H1 (cell line): ENCODE results near the gene SH3D19. TPM values are rescaled to one million over a fixed set of nuclear protein-coding genes. Genes with fewer than 3 reads are reported as not detected.

Experiments
- CTCF ChIA-PET: fragments of 300-600 bp; sonication (Branson Sonifier 250); formaldehyde crosslinking; loops from one replicate; lab custom pipeline; 2021; ENCODE audit not compliant: partially characterized antibody; lab: Charles Lee
- POLR2A ChIA-PET: fragments of 300-600 bp; sonication (Branson Sonifier 250); formaldehyde crosslinking; loops from one replicate; lab custom pipeline; 2021; ENCODE audit warnings: inconsistent platforms; ENCODE audit not compliant: partially characterized antibody; lab: Charles Lee
- DNase-seq, 2 experiments: peaks; one replicate each; pipeline versions ENCODE4 v3.0.0 to v3.0.0-alpha.2; 2010 to 2022; ENCODE audit warnings: low spot score in 2 of 2, low read depth in 1 of 2, mixed read lengths in 1 of 2
- FAIRE-seq: peaks from 2 replicates; lab custom pipeline; 2011; peaks lifted over from hg19 to GRCh38; lab: Jason Lieb, UNC
- H2AFZ ChIP-seq: 2 replicates; pipeline ENCODE4 v1.8.1; 2012; ENCODE audit warnings: low read length, inconsistent platforms
- H2AK5ac ChIP-seq: 2 replicates; pipeline ENCODE4 v1.6.1; 2013; ENCODE audit warnings: low read depth, low read length
- H2BK120ac ChIP-seq: replicated peaks from 2 replicates; pipeline ENCODE3; 2013; ENCODE audit warnings: low read depth, low read length, inconsistent platforms
- H2BK12ac ChIP-seq: 2 replicates; pipeline ENCODE4 v1.6.1; 2013; ENCODE audit warnings: low read depth, low read length
- H2BK15ac ChIP-seq: 2 replicates; pipeline ENCODE4 v1.6.1; 2013; ENCODE audit warnings: low read length
- H2BK20ac ChIP-seq: 2 replicates; pipeline ENCODE4 v1.6.1; 2013; ENCODE audit warnings: low read length
- H2BK5ac ChIP-seq: 2 replicates; pipeline ENCODE4 v1.6.1; 2013; ENCODE audit warnings: low read depth, low read length
- H3K14ac ChIP-seq: 2 replicates; pipeline ENCODE4 v1.6.1; 2013; ENCODE audit warnings: inconsistent platforms; ENCODE audit not compliant: insufficient read length
- H3K18ac ChIP-seq: 2 replicates; pipeline ENCODE4 v1.6.1; 2013; ENCODE audit warnings: low read length; ENCODE audit errors: extremely low read depth
- H3K23ac ChIP-seq: 2 replicates; pipeline ENCODE4 v1.6.1; 2013; ENCODE audit warnings: inconsistent platforms; ENCODE audit not compliant: insufficient read length
- H3K23me2 ChIP-seq: 2 replicates; pipeline ENCODE4 v1.6.1; 2013; ENCODE audit warnings: low read depth, low read length
- H3K27ac ChIP-seq: 2 replicates; pipeline ENCODE4 v1.6.1; 2011; ENCODE audit warnings: low read depth, low read length, inconsistent platforms
- H3K27me3 ChIP-seq, 4 experiments: replicated peaks in 1 of 4; 1 replicate in 1 of 4; 2 replicates in 3 of 4; pipeline versions ENCODE4 v1.6.1 to v1.8.1; 2011 to 2013; ENCODE audit warnings: low read length in 3 of 4, mild to moderate bottlenecking in 3 of 4, inconsistent platforms in 2 of 4, mixed read lengths in 2 of 4, moderate library complexity in 1 of 4; ENCODE audit not compliant: control insufficient read depth in 3 of 4, insufficient read depth in 3 of 4; ENCODE audit errors: extremely low read depth in 1 of 4
- H3K36me3 ChIP-seq, 4 experiments: 2 replicates each; pipeline versions ENCODE4 v1.6.1 to v1.8.1; 2011 to 2013; ENCODE audit warnings: mild to moderate bottlenecking in 4 of 4, low read length in 3 of 4, moderate library complexity in 2 of 4, control low read depth in 1 of 4, inconsistent platforms in 1 of 4; ENCODE audit not compliant: insufficient read depth in 4 of 4, control insufficient read depth in 2 of 4
- H3K4ac ChIP-seq: replicated peaks from 2 replicates; pipeline ENCODE3; 2013; ENCODE audit warnings: low read length, low read depth, mixed read lengths, inconsistent platforms; ENCODE audit not compliant: insufficient read length
- H3K4me1 ChIP-seq, 4 experiments: replicated peaks in 1 of 4; 1 replicate in 1 of 4; 2 replicates in 3 of 4; pipeline versions ENCODE4 v1.6.1 to v1.8.1; 2011 to 2013; ENCODE audit warnings: low read length in 3 of 4, inconsistent platforms in 2 of 4, mixed read lengths in 1 of 4; ENCODE audit not compliant: insufficient read depth in 4 of 4, control insufficient read depth in 3 of 4
- H3K4me2 ChIP-seq, 2 experiments: 2 replicates each; pipeline versions ENCODE4 v1.6.1 to v1.8.1; 2011 to 2013; ENCODE audit warnings: low read depth in 2 of 2, low read length in 2 of 2, control low read depth in 1 of 2, inconsistent platforms in 1 of 2, mild to moderate bottlenecking in 1 of 2; ENCODE audit not compliant: insufficient read depth in 1 of 2
- H3K4me3 ChIP-seq, 4 experiments: fragments of 200-600, 300-600 bp in 1 of 4; sonication (generic), shearing (Covaris generic), sonication (Bioruptor Twin) in 1 of 4; 2 replicates each; pipeline versions ENCODE4 v1.5.1 to v1.8.1; 2011 to 2016; ENCODE audit warnings: low read length in 4 of 4, low read depth in 3 of 4, control low read depth in 2 of 4, inconsistent platforms in 2 of 4, mild to moderate bottlenecking in 2 of 4, mixed read lengths in 1 of 4, moderate library complexity in 1 of 4; ENCODE audit not compliant: insufficient read depth in 2 of 4; ENCODE audit errors: extremely low read depth in 1 of 4
- H3K56ac ChIP-seq: replicated peaks from 2 replicates; pipeline ENCODE3; 2013; ENCODE audit warnings: low read depth, mild to moderate bottlenecking, mixed read lengths, low read length, inconsistent platforms; ENCODE audit not compliant: insufficient read length
- H3K79me1 ChIP-seq: 2 replicates; pipeline ENCODE4 v1.6.1; 2013; ENCODE audit warnings: low read depth, low read length, control low read depth
- H3K79me2 ChIP-seq, 2 experiments: 2 replicates each; pipeline versions ENCODE4 v1.6.1 to v1.8.1; 2012 to 2013; ENCODE audit warnings: low read length in 2 of 2, mild to moderate bottlenecking in 2 of 2, inconsistent platforms in 1 of 2; ENCODE audit not compliant: insufficient read depth in 2 of 2, control insufficient read depth in 1 of 2
- H3K9ac ChIP-seq, 4 experiments: replicated peaks in 1 of 4; 1 replicate in 1 of 4; 2 replicates in 3 of 4; pipeline versions ENCODE4 v1.6.1 to v1.8.1; 2011 to 2013; ENCODE audit warnings: low read depth in 3 of 4, low read length in 3 of 4, control low read depth in 2 of 4, mild to moderate bottlenecking in 2 of 4, moderate library complexity in 2 of 4, inconsistent platforms in 1 of 4; ENCODE audit errors: extremely low read depth in 1 of 4
- H3K9me3 ChIP-seq, 2 experiments: 2 replicates each; pipeline versions ENCODE4 v1.6.1 to v1.8.1; 2012 to 2013; ENCODE audit warnings: mild to moderate bottlenecking in 2 of 2, moderate library complexity in 2 of 2, control low read depth in 1 of 2, inconsistent platforms in 1 of 2, low read depth in 1 of 2, low read length in 1 of 2, mixed read lengths in 1 of 2; ENCODE audit not compliant: insufficient read depth in 2 of 2
- H4K20me1 ChIP-seq, 2 experiments: replicated peaks in 1 of 2; 2 replicates each; pipeline versions ENCODE3 to v1.8.1; 2011 to 2013; ENCODE audit warnings: inconsistent platforms in 2 of 2, low read length in 2 of 2, mild to moderate bottlenecking in 1 of 2; ENCODE audit not compliant: insufficient read depth in 2 of 2, control insufficient read depth in 1 of 2
- H4K5ac ChIP-seq: 2 replicates; pipeline ENCODE4 v1.6.1; 2013; ENCODE audit warnings: low read length, low read depth, mixed read lengths, inconsistent platforms; ENCODE audit not compliant: insufficient read length
- H4K8ac ChIP-seq: 2 replicates; pipeline ENCODE4 v1.8.0; 2013; ENCODE audit warnings: mild to moderate bottlenecking, moderate library complexity, low read length, inconsistent platforms; ENCODE audit not compliant: insufficient read depth; ENCODE audit errors: extremely low read depth
- H4K91ac ChIP-seq: replicated peaks from 2 replicates; pipeline ENCODE3; 2013; ENCODE audit warnings: low read length, mixed read lengths, inconsistent platforms; ENCODE audit not compliant: insufficient read length
- CBX5 ChIP-seq: fragments of 300-800, 300-1000 bp; sonication (generic); IDR thresholded peaks from 2 replicates; pipeline ENCODE4 v1.7.1; 2016; ENCODE audit warnings: antibody characterized with exemption, low read length, low read depth
- CREB1 ChIP-seq: IDR thresholded peaks from 2 replicates; pipeline ENCODE4 v1.6.1; 2012; ENCODE audit warnings: inconsistent platforms
- GTF2F1 ChIP-seq: IDR thresholded peaks from 2 replicates; pipeline ENCODE4 v1.6.1; 2012; ENCODE audit warnings: low read depth, low read length, improper control_type of control experiment, borderline replicate concordance
- KDM1A ChIP-seq: fragments of 200-600, 300-600 bp; sonication (generic); IDR thresholded peaks from 2 replicates; pipeline ENCODE4 v1.7.1; 2016; ENCODE audit warnings: mild to moderate bottlenecking, low read length, borderline replicate concordance
- PHF8 ChIP-seq: fragments of 200-600 bp; sonication (generic); conservative IDR thresholded peaks from 2 replicates; pipeline ENCODE4 v1.7.1; 2012; ENCODE audit warnings: low read depth, mild to moderate bottlenecking, inconsistent platforms, low read length, moderate library complexity
- RAD21 ChIP-seq, 2 experiments: IDR thresholded peaks in 1 of 2; conservative IDR thresholded peaks in 1 of 2; 2 replicates each; pipeline ENCODE4 v1.6.1; 2011; ENCODE audit warnings: low read depth in 2 of 2, low read length in 2 of 2, improper control_type of control experiment in 1 of 2, inconsistent platforms in 1 of 2, mild to moderate bottlenecking in 1 of 2, moderate library complexity in 1 of 2
- SIX5 ChIP-seq: IDR thresholded peaks from 2 replicates; pipeline ENCODE4 v1.6.1; 2011; ENCODE audit warnings: mild to moderate bottlenecking, low read depth, low read length
- SRF ChIP-seq: IDR thresholded peaks from 2 replicates; pipeline ENCODE4 v1.6.1; 2011; ENCODE audit warnings: mild to moderate bottlenecking, low read depth, low read length, moderate library complexity
- TAF1 ChIP-seq: IDR thresholded peaks from 2 replicates; pipeline ENCODE4 v1.6.1; 2011; ENCODE audit warnings: mild to moderate bottlenecking, low read depth, low read length
- TCF12 ChIP-seq: IDR thresholded peaks from 2 replicates; pipeline ENCODE4 v1.6.1; 2011; ENCODE audit warnings: low read depth, mild to moderate bottlenecking, low read length
- TEAD4 ChIP-seq: IDR thresholded peaks from 2 replicates; pipeline ENCODE4 v1.6.1; 2012; ENCODE audit warnings: low read depth, low read length, inconsistent platforms, mixed read lengths
- WGBS, 2 experiments: shearing (Covaris generic) in 1 of 2; methylation state at CpG; one replicate each; pipeline versions ENCODE4 v1.1.6 to v1.1.7; 2013 to 2015; ENCODE audit warnings: low lambda C conversion rate in 2 of 2, mixed read lengths in 2 of 2, inconsistent platforms in 1 of 2, low coverage in 1 of 2, missing lambda C conversion rate in 1 of 2; ENCODE audit not compliant: insufficient replicate concordance in 2 of 2, insufficient coverage in 1 of 2, insufficient read length in 1 of 2; ENCODE audit errors: extremely low coverage in 1 of 2, missing lambda C conversion rate in 1 of 2; 5-methylcytosine and 5-hydroxymethylcytosine counted together
- polyA plus RNA-seq, 7 experiments: library from polyadenylated mRNA; depleted of rRNA in 3 of 7; stranded (reverse) in 5 of 7; unstranded in 2 of 7; fragments of >200 nt in 5 of 7; fragments of 200-250 nt in 2 of 7; gene quantifications; 1 replicate in 5 of 7; 2 replicates in 1 of 7; 4 replicates in 1 of 7; pipeline versions ENCODE4 v1.2.1 to v1.2.3, GENCODE V29; 2011 to 2013; ENCODE audit warnings: missing spikeins in 2 of 7, mixed read lengths in 2 of 7
- total RNA-seq: library from RNA; stranded (reverse); fragmentation: NEBNext Ultra II Directional; extraction: Animal tissue kit (Norgen Biotek cat#: 25700); gene quantifications from 2 replicates; pipeline ENCODE4 v1.2.1, GENCODE V29; 2021
- TF ChIP-seq, protein P1 (sequence below): IDR thresholded peaks from 2 replicates; pipeline ENCODE4 v1.6.1; 2011; ENCODE audit warnings: low read depth, mild to moderate bottlenecking, low read length; ENCODE audit not compliant: insufficient read depth

SH3D19 gene
- total and polyA plus RNA-seq, 2 of the 8 experiments (the other 6 are each of a cell fraction or from before 2014, with no cell fraction given) = 11.7 to 51.3 TPM

DNA sequence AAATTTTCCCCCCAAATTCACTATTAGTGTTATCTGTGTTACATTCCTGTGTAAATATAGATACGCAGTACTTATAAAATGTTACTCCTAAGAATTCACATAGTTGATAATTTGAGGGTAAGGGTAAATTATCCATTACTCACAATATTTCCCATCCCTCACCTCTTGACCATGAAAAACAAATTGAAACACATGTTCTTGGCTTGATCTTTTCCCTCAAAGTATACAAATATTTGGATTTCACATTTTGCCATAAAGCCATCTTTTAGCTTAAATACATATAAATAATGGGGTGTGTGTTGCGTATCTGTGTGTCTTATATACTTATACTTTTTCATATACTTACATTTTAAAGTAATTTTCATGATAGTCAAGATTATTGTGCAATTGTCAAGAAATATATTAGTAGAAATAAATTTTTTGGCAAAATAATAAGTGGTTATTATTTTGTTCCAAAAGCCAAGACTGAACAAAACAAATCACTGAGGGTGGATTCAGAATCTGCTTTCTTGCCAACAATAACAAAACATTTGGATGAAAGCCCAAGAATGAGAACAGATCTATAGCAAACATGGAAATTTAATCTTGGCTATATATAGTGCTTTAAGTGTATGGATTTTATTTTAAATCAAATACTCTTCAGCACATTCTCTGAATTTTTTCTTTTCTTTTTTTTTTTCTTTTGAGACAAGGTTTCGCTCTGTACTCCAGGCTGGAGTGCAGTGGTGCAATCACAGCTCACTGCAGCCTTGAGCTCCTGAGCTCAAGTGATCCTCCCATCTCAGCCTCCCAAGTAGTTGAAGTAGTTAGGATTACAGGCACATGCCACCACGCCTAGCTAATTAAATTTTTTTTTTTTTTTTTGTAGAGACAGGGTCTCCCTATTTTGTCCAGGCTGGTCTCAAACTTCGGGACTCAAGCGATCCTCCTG, 97.0 kb downstream of the SH3D19 start:
- H4K20me1 ChIP-seq = no peaks in the 10 kb centered on the region
- CTCF ChIA-PET = interaction anchor here (0.6 kb wide), 1 partner anchor 9 kb away, joined by 3 read pairs; no protein-coding TSS in a partner anchor
- WGBS, 2 experiments = 91% methylated on average over 5 of the region's 6 CpGs; no CpG with 5 or more reads in 1 of the 2 experiments
- no peak for TF ChIP-seq CREB1
- TF ChIP-seq TAF1 = no peak
- TF ChIP-seq SIX5 = no peak
- no peak for TF ChIP-seq KDM1A
- TF ChIP-seq, protein P1, sequence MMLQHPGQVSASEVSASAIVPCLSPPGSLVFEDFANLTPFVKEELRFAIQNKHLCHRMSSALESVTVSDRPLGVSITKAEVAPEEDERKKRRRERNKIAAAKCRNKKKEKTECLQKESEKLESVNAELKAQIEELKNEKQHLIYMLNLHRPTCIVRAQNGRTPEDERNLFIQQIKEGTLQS = no peak
- TF ChIP-seq SRF = no peak
- TF ChIP-seq GTF2F1 = no peak
- TF ChIP-seq TCF12 = no peak
- TF ChIP-seq TEAD4 = no peak
- TF ChIP-seq PHF8 = no peak
- no peak for TF ChIP-seq RAD21 (IDR thresholded peaks at IDR 0.05 in 1 of 2, conservative IDR thresholded peaks at IDR 0.05 in 1 of 2; ENCODE audit: low read depth in 2 of 2, low read length in 2 of 2)
- no peak for TF ChIP-seq CBX5

More for the DNA sequence above, 97.0 kb downstream of the SH3D19 start:
- H4K91ac ChIP-seq = no peak overlapping the region
- H3K27ac ChIP-seq = no peak overlapping the region
- H2AK5ac ChIP-seq = no peak overlapping the region
- no peaks in the 10 kb centered on the region for H3K27me3 ChIP-seq
- POLR2A ChIA-PET = no interaction called here
- no peak overlapping the region for H2BK15ac ChIP-seq
- no peak overlapping the region for H2BK20ac ChIP-seq
- H3K4me2 ChIP-seq = no peak overlapping the region
- no peak overlapping the region for H4K5ac ChIP-seq
- H3K9ac ChIP-seq = no peak overlapping the region
- H4K8ac ChIP-seq = no peak overlapping the region
- H3K14ac ChIP-seq = no peak overlapping the region
- H3K56ac ChIP-seq = no peak overlapping the region
- H3K79me1 ChIP-seq = no peaks in the 10 kb centered on the region; the same call in 1 of the 2 replicates
- no peak overlapping the region for H2BK12ac ChIP-seq
- H3K18ac ChIP-seq = no peak overlapping the region
- H3K4ac ChIP-seq = no peak overlapping the region
- no peak overlapping the region for H2AFZ ChIP-seq
- 0 out of 2 replicates have a peak, but pooled peaks cover 2% of the 10 kb centered on the region for H3K23me2 ChIP-seq
- H3K4me3 ChIP-seq = no peak overlapping the region
- no peaks in the 10 kb centered on the region for H3K4me1 ChIP-seq
- no peak overlapping the region for H2BK5ac ChIP-seq
- H2BK120ac ChIP-seq = no peak overlapping the region
- no peak for FAIRE-seq
- no peak for DNase-seq
- H3K36me3 ChIP-seq = no peaks in the 10 kb centered on the region; a peak in 1 of 8 replicates
- H3K9me3 ChIP-seq = no peaks in the 10 kb centered on the region
- H3K23ac ChIP-seq = no peak overlapping the region
- H3K79me2 ChIP-seq = peaks cover 0 to 10% of the 10 kb centered on the region in 2 experiments; a peak in 2 of 4 replicates
